Aorta (tissue), 5 donors: ENCODE data around the gene ANKS1A. TPM values are rescaled to one million over a fixed set of nuclear protein-coding genes. Genes with fewer than 3 reads are reported as not detected.

Source experiments
- ATAC-seq: fragments of 200-7000 bp; cut with Tn5 transposase; one replicate; pipeline ENCODE4 v1.9.1; 2022; ENCODE audit warnings: moderate library complexity; ENCODE audit not compliant: low FRiP score
- DNase-seq, 2 donors: peaks; one replicate each; pipeline ENCODE4 v3.0.0-alpha.2; 2020
- H3K27ac ChIP-seq, 2 donors: one replicate each; pipeline ENCODE4 v1.5.1; 2013; ENCODE audit warnings: low read length in 2 of 2, mild to moderate bottlenecking in 2 of 2, moderate library complexity in 2 of 2, control low read depth in 1 of 2, inconsistent platforms in 1 of 2, low read depth in 1 of 2
- H3K27me3 ChIP-seq, 2 donors: one replicate each; pipeline ENCODE4 v1.6.1; 2013; ENCODE audit warnings: control low read depth in 1 of 2, low read length in 1 of 2, mild to moderate bottlenecking in 1 of 2, moderate library complexity in 1 of 2; ENCODE audit not compliant: insufficient read depth in 2 of 2, control insufficient read depth in 1 of 2
- H3K36me3 ChIP-seq, 2 donors: one replicate each; pipeline ENCODE4 v1.6.1; 2013; ENCODE audit warnings: control low read depth in 1 of 2, low read length in 1 of 2, mild to moderate bottlenecking in 1 of 2; ENCODE audit not compliant: insufficient read depth in 2 of 2, control insufficient read depth in 1 of 2
- H3K4me1 ChIP-seq, 2 donors: one replicate each; pipeline ENCODE4 v1.6.1; 2013; ENCODE audit warnings: low read length in 2 of 2, control low read depth in 1 of 2, mild to moderate bottlenecking in 1 of 2, moderate library complexity in 1 of 2; ENCODE audit not compliant: insufficient read depth in 2 of 2, control insufficient read depth in 1 of 2
- H3K4me3 ChIP-seq, 2 donors: one replicate each; pipeline ENCODE4 v1.5.1; 2013; ENCODE audit warnings: low read length in 2 of 2, control low read depth in 1 of 2, mild to moderate bottlenecking in 1 of 2
- H3K9me3 ChIP-seq: one replicate; pipeline ENCODE4 v1.6.1; 2013; ENCODE audit warnings: mild to moderate bottlenecking, low read length; ENCODE audit not compliant: control insufficient read depth
- WGBS, 2 donors: extraction: QIAGEN DNeasy Blood & Tissue Kit; methylation state at CpG; one replicate each; pipeline ENCODE4 v1.1.7; 2013; 5-methylcytosine and 5-hydroxymethylcytosine counted together
- intact Hi-C, 2 donors: fragments of 100-400 bp; cut with DNase I; formaldehyde crosslinking; loops; one replicate each; pipeline versions ENCODE4 v1.14.2 to v1.15.0; 2022
- polyA plus RNA-seq, 2 donors: library from polyadenylated mRNA; stranded (reverse); fragments of 200-250 nt; gene quantifications; one replicate each; pipeline ENCODE4 v1.2.3, GENCODE V29; 2013
- total RNA-seq, 2 donors: library from RNA; stranded (reverse); fragmentation: NEBNext Ultra II Directional; extraction: Animal tissue kit (Norgen Biotek cat#: 25700); gene quantifications; one replicate each; pipeline ENCODE4 v1.2.1, GENCODE V29; 2021
- donor health status: healthy with polysubstance abuse.
- donor health status: Bipolar disorder and iron deficiency.
- donor health status: DM: no; HTN: no; CAD: no.
- donor health status: DM: no; HTN: no; CAD: no.
- donor health status: DM: yes; HTN: yes; CAD: no.

Gene ANKS1A
- total and polyA plus RNA-seq, 4 donors = 9.4 to 44.4 (median 29.0) TPM

GRCh38 chr6:35086282-35086632, 197.2 kb downstream of the ANKS1A start:
- no peaks in the 10 kb centered on the region for H3K27me3 ChIP-seq

GRCh38 chr6:35086636-35087360, 197.7 kb downstream of the ANKS1A start:
- Histone ChIP-seq H3K9me3 (no peaks in the 10 kb centered on the region), H3K4me1 (peaks cover 0 to 3% of the 10 kb centered on the region in 2 donors), H3K27ac (peak overlapping the region in 1 of 2 donors; percentile 58), H3K36me3 (peaks cover 0 to 4% of the 10 kb centered on the region in 2 donors), H3K27me3 (no peaks in the 10 kb centered on the region), H3K4me3 (no peak overlapping the region)
- DNase-seq = no peak
- no peak for ATAC-seq
- WGBS, 2 donors = 78 to 84% methylated on average over 10 to 12 of the region's 12 CpGs
- intact Hi-C loops = no loop called here

More at GRCh38 chr6:35086282-35086632, 197.2 kb downstream of the ANKS1A start:
- ATAC-seq (no peak), DNase-seq (peak in 1 of 2 donors; percentile 44)
- H3K27ac ChIP-seq = no peak overlapping the region
- peaks cover 0 to 3% of the 10 kb centered on the region in 2 donors for H3K4me1 ChIP-seq
- WGBS, 2 donors = 91 to 96% methylated on average over 10 of the region's 10 CpGs
- H3K9me3 ChIP-seq = no peaks in the 10 kb centered on the region
- peaks cover 0 to 7% of the 10 kb centered on the region in 2 donors for H3K36me3 ChIP-seq
- intact Hi-C loops = no loop called here
- H3K4me3 ChIP-seq = no peak overlapping the region

- intact Hi-C loops = no loop called here
- no peaks in the 10 kb centered on the region for H3K9me3 ChIP-seq
- ATAC-seq (no peak), DNase-seq (peak in 1 of 2 donors; percentile 48)
- H3K36me3 ChIP-seq = peaks cover 0 to 4% of the 10 kb centered on the region in 2 donors
- WGBS, 2 donors = 66 to 68% methylated on average over 22 of the region's 22 CpGs
- no peak overlapping the region for H3K4me3 ChIP-seq
- no peaks in the 10 kb centered on the region for H3K27me3 ChIP-seq
- peak overlapping the region in 1 of 2 donors; percentile 58 for H3K27ac ChIP-seq
- peaks cover 0 to 3% of the 10 kb centered on the region in 2 donors for H3K4me1 ChIP-seq
Measured at GRCh38 chr6:35087361-35088280, 198.6 kb downstream of the ANKS1A start.

- Histone ChIP-seq H3K36me3 (peaks cover 0 to 4% of the 10 kb centered on the region in 2 donors), H3K27me3 (no peaks in the 10 kb centered on the region), H3K4me3 (no peak overlapping the region), H3K9me3 (no peaks in the 10 kb centered on the region), H3K27ac (peak overlapping the region in 1 of 2 donors; percentile 76), H3K4me1 (peaks cover 0 to 3% of the 10 kb centered on the region in 2 donors)
- intact Hi-C loops = no loop called here
- DNase-seq = peak in 1 of 2 donors; percentile 48
- no peak for ATAC-seq
- WGBS, 2 donors = 54 to 55% methylated on average over 24 of the region's 24 CpGs
Measured at GRCh38 chr6:35088281-35089215, 199.5 kb downstream of the ANKS1A start.

- peak overlapping the region; percentile 3 to 76 for H3K27ac ChIP-seq
- intact Hi-C loops = no loop called here
- H3K4me1 ChIP-seq = peaks cover 0 to 3% of the 10 kb centered on the region in 2 donors
- DNase-seq (peak in 1 of 2 donors; percentile 65), ATAC-seq (no peak)
- H3K36me3 ChIP-seq = peaks cover 0 to 2% of the 10 kb centered on the region in 2 donors
- H3K27me3 ChIP-seq = no peaks in the 10 kb centered on the region
- H3K9me3 ChIP-seq = no peaks in the 10 kb centered on the region
- 48 to 50% methylated on average over 19 of the region's 19 CpGs for WGBS, 2 donors
- no peak overlapping the region for H3K4me3 ChIP-seq
Measured at GRCh38 chr6:35089216-35089934, 200.3 kb downstream of the ANKS1A start.

- H3K27ac ChIP-seq = peak overlapping the region in 1 of 2 donors; percentile 76
- ATAC-seq (no peak), DNase-seq (peak in 1 of 2 donors; percentile 39)
- intact Hi-C loops = loop anchor here in 1 of 2 donors (5.0 kb wide), 1 partner anchor 73 kb away; no protein-coding TSS in a partner anchor
- H3K4me1 ChIP-seq = peaks cover 0 to 3% of the 10 kb centered on the region in 2 donors
- H3K4me3 ChIP-seq = no peak overlapping the region
- H3K9me3 ChIP-seq = no peaks in the 10 kb centered on the region
- H3K36me3 ChIP-seq = peaks cover 0 to 2% of the 10 kb centered on the region in 2 donors
- no peaks in the 10 kb centered on the region for H3K27me3 ChIP-seq
- WGBS, 2 donors = 73 to 75% methylated on average over 15 of the region's 15 CpGs
Measured at GRCh38 chr6:35089935-35090505, 201.0 kb downstream of the ANKS1A start.

GRCh38 chr6:35090734-35091133, 201.7 kb downstream of the ANKS1A start:
- Histone ChIP-seq H3K36me3 (peaks cover 0 to 2% of the 10 kb centered on the region in 2 donors), H3K27ac (peak overlapping the region in 1 of 2 donors; percentile 84), H3K4me1 (peaks cover 0 to 3% of the 10 kb centered on the region in 2 donors), H3K27me3 (no peaks in the 10 kb centered on the region), H3K4me3 (no peak overlapping the region), H3K9me3 (no peaks in the 10 kb centered on the region)
- DNase-seq (peak in 1 of 2 donors; percentile 47), ATAC-seq (no peak)
- WGBS, 2 donors = 78 to 82% methylated on average over 10 of the region's 10 CpGs
- intact Hi-C loops = loop anchor here in 1 of 2 donors (5.0 kb wide), 1 partner anchor 73 kb away; no protein-coding TSS in a partner anchor
